Liver (tissue), 9 donors: ENCODE data around the gene CSMD2. TPM values are rescaled to one million over a fixed set of nuclear protein-coding genes. Genes with fewer than 3 reads are reported as not detected.

Experiments used
- DNase-seq: peaks from one replicate; pipeline ENCODE4 v3.0.0-alpha.2; 2017; ENCODE audit warnings: low spot score
- H3K27ac ChIP-seq, 2 donors: one replicate each; pipeline ENCODE4 v1.7.0; 2013; ENCODE audit warnings: inconsistent platforms in 2 of 2, low read length in 2 of 2, control low read depth in 1 of 2, low read depth in 1 of 2, mild to moderate bottlenecking in 1 of 2
- H3K27me3 ChIP-seq, 4 donors: one replicate each; pipeline versions ENCODE4 v1.6.1 to v1.7.0; 2013; ENCODE audit warnings: low read length in 3 of 4, inconsistent platforms in 1 of 4, mild to moderate bottlenecking in 1 of 4, moderate library complexity in 1 of 4; ENCODE audit not compliant: control insufficient read depth in 4 of 4, insufficient read depth in 4 of 4
- H3K36me3 ChIP-seq, 4 donors: one replicate each; pipeline versions ENCODE4 v1.6.1 to v1.7.0; 2013; ENCODE audit warnings: low read length in 3 of 4, mild to moderate bottlenecking in 3 of 4, low read depth in 1 of 4, moderate library complexity in 1 of 4; ENCODE audit not compliant: control insufficient read depth in 4 of 4, insufficient read depth in 3 of 4
- H3K4me1 ChIP-seq, 4 donors: one replicate each; pipeline versions ENCODE4 v1.6.1 to v1.7.0; 2013; ENCODE audit warnings: low read length in 3 of 4, mild to moderate bottlenecking in 3 of 4, moderate library complexity in 1 of 4; ENCODE audit not compliant: control insufficient read depth in 4 of 4, insufficient read depth in 4 of 4
- H3K4me3 ChIP-seq, 3 donors: one replicate each; pipeline versions ENCODE4 v1.6.1 to v1.7.0; 2013; ENCODE audit warnings: low read length in 3 of 3, control low read depth in 1 of 3, low read depth in 1 of 3, mild to moderate bottlenecking in 1 of 3
- H3K9ac ChIP-seq, 2 donors: one replicate each; pipeline ENCODE4 v1.7.0; 2013; ENCODE audit warnings: low read length in 2 of 2, mild to moderate bottlenecking in 2 of 2, moderate library complexity in 2 of 2, control low read depth in 1 of 2, low read depth in 1 of 2
- H3K9me3 ChIP-seq, 4 donors: one replicate each; pipeline versions ENCODE4 v1.6.1 to v1.7.0; 2013; ENCODE audit warnings: low read length in 3 of 4; ENCODE audit not compliant: control insufficient read depth in 4 of 4
- ATF3 ChIP-seq: IDR thresholded peaks from 2 replicates; pipeline ENCODE4 v1.6.1; 2016; ENCODE audit warnings: antibody characterized with exemption
- CTCF ChIP-seq: fragments of 150-350 bp; IDR thresholded peaks from 2 replicates; pipeline ENCODE4 v1.5.1; 2017; ENCODE audit warnings: improper control_type of control experiment, low read depth, low read length; ENCODE audit not compliant: missing input control
- EGR1 ChIP-seq, 2 donors: IDR thresholded peaks; 2 replicates each; pipeline ENCODE4 v1.6.1; 2016 to 2018; ENCODE audit warnings: antibody characterized with exemption in 2 of 2, low read depth in 2 of 2
- FOXA1 ChIP-seq: IDR thresholded peaks from 2 replicates; pipeline ENCODE4 v1.6.1; 2016; ENCODE audit warnings: antibody characterized with exemption
- FOXA2 ChIP-seq: IDR thresholded peaks from 2 replicates; pipeline ENCODE4 v1.6.1; 2016; ENCODE audit warnings: antibody characterized with exemption
- GABPA ChIP-seq, 2 donors: IDR thresholded peaks in 1 of 2; conservative IDR thresholded peaks in 1 of 2; 2 replicates each; pipeline ENCODE4 v1.6.1; 2016; ENCODE audit warnings: antibody characterized with exemption in 2 of 2, mild to moderate bottlenecking in 1 of 2, moderate library complexity in 1 of 2
- HNF4A ChIP-seq, 2 donors: conservative IDR thresholded peaks; 2 replicates each; pipeline ENCODE4 v1.6.1; 2016; ENCODE audit warnings: antibody characterized with exemption in 2 of 2, mild to moderate bottlenecking in 2 of 2
- HNF4G ChIP-seq: IDR thresholded peaks from 2 replicates; pipeline ENCODE4 v1.6.1; 2016; ENCODE audit warnings: antibody characterized with exemption
- JUND ChIP-seq, 2 donors: IDR thresholded peaks; 2 replicates each; pipeline ENCODE4 v1.6.1; 2016; ENCODE audit warnings: antibody characterized with exemption in 2 of 2
- MAX ChIP-seq: IDR thresholded peaks from 2 replicates; pipeline ENCODE4 v1.6.1; 2016; ENCODE audit warnings: antibody characterized with exemption
- NR2F2 ChIP-seq: IDR thresholded peaks from 2 replicates; pipeline ENCODE4 v1.6.1; 2016; ENCODE audit warnings: antibody characterized with exemption
- RAD21 ChIP-seq, 2 donors: IDR thresholded peaks; 2 replicates each; pipeline ENCODE4 v1.6.1; 2016; ENCODE audit warnings: antibody characterized with exemption in 2 of 2, mild to moderate bottlenecking in 2 of 2
- REST ChIP-seq: IDR thresholded peaks from 2 replicates; pipeline ENCODE4 v1.6.1; 2016; ENCODE audit warnings: antibody characterized with exemption, mild to moderate bottlenecking
- RXRA ChIP-seq, 2 donors: IDR thresholded peaks; 2 replicates each; pipeline ENCODE4 v1.6.1; 2017 to 2018; ENCODE audit warnings: antibody characterized with exemption in 2 of 2, mild to moderate bottlenecking in 1 of 2
- SP1 ChIP-seq: IDR thresholded peaks from 2 replicates; pipeline ENCODE4 v1.6.1; 2018; ENCODE audit warnings: antibody characterized with exemption, mild to moderate bottlenecking
- TAF1 ChIP-seq: conservative IDR thresholded peaks from 2 replicates; pipeline ENCODE4 v1.6.1; 2016; ENCODE audit warnings: antibody characterized with exemption, mild to moderate bottlenecking
- YY1 ChIP-seq: IDR thresholded peaks from 2 replicates; pipeline ENCODE4 v1.6.1; 2016; ENCODE audit warnings: antibody characterized with exemption, mild to moderate bottlenecking
- ZBTB33 ChIP-seq: IDR thresholded peaks from 2 replicates; pipeline ENCODE4 v1.6.1; 2016; ENCODE audit warnings: antibody characterized with exemption
- WGBS: extraction: QIAGEN DNeasy Blood & Tissue Kit; methylation state at CpG from one replicate; pipeline ENCODE4 v1.1.7; 2013; 5-methylcytosine and 5-hydroxymethylcytosine counted together
- polyA plus RNA-seq, 2 donors: library from polyadenylated mRNA; stranded (reverse) in 1 of 2; unstranded in 1 of 2; fragments of 200-250 nt in 1 of 2; fragments of >200 nt in 1 of 2; fragmentation: Nextera tagmentation in 1 of 2; extraction: Ambion mirVana in 1 of 2; gene quantifications; one replicate each; pipeline versions ENCODE4 v1.2.1 to v1.2.3, GENCODE V29; 2013 to 2015
- total RNA-seq, 2 donors: library from RNA; depleted of rRNA; stranded (reverse); fragments of >200 nt; gene quantifications; one replicate each; pipeline ENCODE4 v1.2.3, GENCODE V29; 2014
- donor health status: healthy.
- donor health status: healthy.
- donor health status: healthy.
- donor health status: healthy.
- donor health status: healthy.

Gene CSMD2
- total and polyA plus RNA-seq, 4 donors = 0.08 to 0.09 TPM; not detected in 2

GRCh38 chr1:33623811-33624210, 541.2 kb downstream of the CSMD2 start:
- H3K27me3 ChIP-seq = peaks cover 0 to 7% (median 0%) of the 10 kb centered on the region in 4 donors
- TF ChIP-seq YY1 (no peak), FOXA2 (no peak), JUND (IDR thresholded peaks at IDR 0.05) (no peak), RAD21 (IDR thresholded peaks at IDR 0.05) (no peak)
- DNase-seq = no peak
- no peaks in the 10 kb centered on the region for H3K4me1 ChIP-seq
- no peak overlapping the region for H3K27ac ChIP-seq
- H3K9ac ChIP-seq = no peak overlapping the region
- WGBS = 80% methylated on average over 4 of the region's 4 CpGs
- no peak overlapping the region for H3K4me3 ChIP-seq
- no peaks in the 10 kb centered on the region for H3K36me3 ChIP-seq
- H3K9me3 ChIP-seq = no peaks in the 10 kb centered on the region

GRCh38 chr1:33622757-33623156, 542.3 kb downstream of the CSMD2 start:
- no peak overlapping the region for H3K27ac ChIP-seq
- H3K9ac ChIP-seq = no peak overlapping the region
- no peak overlapping the region for H3K4me3 ChIP-seq
- TF ChIP-seq GABPA (IDR thresholded peaks at IDR 0.05 in 1 of 2, conservative IDR thresholded peaks at IDR 0.05 in 1 of 2) (no peak), ATF3 (no peak), RAD21 (IDR thresholded peaks at IDR 0.05) (no peak), EGR1 (IDR thresholded peaks at IDR 0.05; ENCODE audit: low read depth in 2 of 2) (no peak), YY1 (no peak), FOXA1 (no peak), HNF4G (no peak), HNF4A (conservative IDR thresholded peaks at IDR 0.05) (no peak), FOXA2 (no peak), CTCF (no peak), TAF1 (no peak), JUND (IDR thresholded peaks at IDR 0.05) (no peak), REST (no peak), MAX (no peak), RXRA (IDR thresholded peaks at IDR 0.05) (no peak), ZBTB33 (no peak), SP1 (no peak), NR2F2 (no peak)
- no peaks in the 10 kb centered on the region for H3K36me3 ChIP-seq
- H3K9me3 ChIP-seq = no peaks in the 10 kb centered on the region
- H3K27me3 ChIP-seq = peaks cover 0 to 7% (median 0%) of the 10 kb centered on the region in 4 donors
- H3K4me1 ChIP-seq = no peaks in the 10 kb centered on the region
- no peak for DNase-seq
- 73% methylated on average over 1 of the region's 1 CpG for WGBS
